Activated CD4-positive, alpha-beta T cell treated with anti-CD3 and anti-CD28 coated beads, Interleukin-2, amount 10 ng/mL, durations not matched to agents 7 days and 5 days (primary cell): ENCODE data around the gene MIA2. TPM values are rescaled to one million over a fixed set of nuclear protein-coding genes. Genes with fewer than 3 reads are reported as not detected.
"Not testable (repeated sequence)": the region's sequence is repeated elsewhere in the genome, so short reads cannot be mapped to it uniquely, and the experiment has no call there.

Source experiments
- CTCF ChIA-PET: fragments of 350-600 bp; sonication (Branson Sonifier 250); formaldehyde crosslinking; loops from one replicate; lab custom pipeline; 2021; ENCODE audit warnings: antibody characterized with exemption; lab: Charles Lee
- POLR2A ChIA-PET: fragments of 350-600 bp; sonication (Branson Sonifier 250); formaldehyde crosslinking; loops from one replicate; lab custom pipeline; 2021; ENCODE audit warnings: antibody characterized with exemption; lab: Charles Lee
- DNase-seq: peaks from one replicate; pipeline ENCODE4 v3.0.0-alpha.2; 2020
- H3K27ac Mint-ChIP-seq: one replicate; pipeline ENCODE4 v1.8.0; 2021; ENCODE audit warnings: mild to moderate bottlenecking, moderate library complexity, mixed read lengths
- H3K27me3 Mint-ChIP-seq: one replicate; pipeline ENCODE4 v1.8.0; 2021; ENCODE audit warnings: mixed read lengths
- H3K36me3 Mint-ChIP-seq: one replicate; pipeline ENCODE4 v1.8.0; 2021; ENCODE audit warnings: low read depth, mixed read lengths
- H3K4me1 Mint-ChIP-seq: one replicate; pipeline ENCODE4 v1.8.0; 2021; ENCODE audit warnings: mixed read lengths
- H3K4me3 Mint-ChIP-seq: one replicate; pipeline ENCODE4 v1.8.0; 2021; ENCODE audit warnings: mild to moderate bottlenecking, moderate library complexity, mixed read lengths
- H3K9me3 Mint-ChIP-seq: one replicate; pipeline ENCODE4 v1.8.0; 2021; ENCODE audit warnings: mixed read lengths
- total RNA-seq, 2 experiments: library from RNA; stranded (reverse); gene quantifications; one replicate each; pipeline ENCODE4 v1.2.3, GENCODE V29; 2021

MIA2 gene
- total RNA-seq, 2 experiments from 2014 or later, result 25.5 to 28.2 TPM

DNA sequence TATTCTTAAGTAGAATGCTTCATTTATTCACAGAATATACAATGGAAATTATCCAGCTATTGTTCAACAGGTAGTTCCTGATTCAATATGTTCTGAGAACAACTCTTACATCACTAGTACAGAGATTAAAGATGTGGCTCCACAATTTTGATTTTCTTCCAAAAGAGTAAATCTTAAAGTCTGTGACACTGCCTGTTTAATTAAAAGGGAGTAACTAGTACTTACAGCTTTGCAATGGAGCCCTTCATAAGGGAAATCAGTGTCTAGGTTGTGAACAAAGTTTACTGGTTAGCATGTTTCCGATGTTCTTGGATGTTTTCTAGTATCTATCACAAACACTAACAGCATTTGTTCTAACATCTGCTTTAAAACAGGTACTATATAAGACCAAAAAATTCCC is 30.8 kb downstream of the MIA2 start:
- Mint-ChIP-seq H3K4me1 (peaks cover 30% of the 10 kb centered on the region), H3K9me3 (peaks cover 14% of the 10 kb centered on the region), H3K36me3 (peaks cover 13% of the 10 kb centered on the region), H3K27me3 (no peaks in the 10 kb centered on the region), H3K27ac (no peak overlapping the region), H3K4me3 (no peak overlapping the region)
- DNase-seq, result no peak
- CTCF ChIA-PET, result no interaction called here
- POLR2A ChIA-PET, result no interaction called here

DNA sequence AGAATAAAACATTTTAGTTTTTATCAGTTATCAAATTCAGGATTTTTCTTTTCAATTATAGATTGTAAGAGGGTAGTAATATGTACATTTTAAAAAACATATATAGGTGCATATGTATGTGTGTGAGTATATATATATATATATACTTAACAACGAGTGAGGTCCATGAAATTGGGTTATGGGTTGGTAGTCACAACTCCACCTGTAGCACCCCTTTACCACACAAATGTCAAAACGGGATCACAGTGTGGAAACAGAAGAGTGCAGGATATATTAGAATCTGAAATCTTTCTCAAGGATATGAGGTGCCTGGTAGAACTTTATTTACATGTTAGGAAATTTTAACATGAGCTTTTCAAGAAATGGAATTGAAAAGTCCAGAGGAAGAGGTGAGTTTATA is 31.3 kb downstream of the MIA2 start:
- ChIA-PET CTCF (no interaction called here), POLR2A (no interaction called here)
- peaks cover 35% of the 10 kb centered on the region for H3K4me1 Mint-ChIP-seq
- H3K36me3 Mint-ChIP-seq, result peaks cover 16% of the 10 kb centered on the region
- H3K27me3 Mint-ChIP-seq, result no peaks in the 10 kb centered on the region
- peak overlapping the region; percentile 28 for H3K4me3 Mint-ChIP-seq
- no peak overlapping the region for H3K27ac Mint-ChIP-seq
- no peak for DNase-seq
- peaks cover 12% of the 10 kb centered on the region for H3K9me3 Mint-ChIP-seq

DNA sequence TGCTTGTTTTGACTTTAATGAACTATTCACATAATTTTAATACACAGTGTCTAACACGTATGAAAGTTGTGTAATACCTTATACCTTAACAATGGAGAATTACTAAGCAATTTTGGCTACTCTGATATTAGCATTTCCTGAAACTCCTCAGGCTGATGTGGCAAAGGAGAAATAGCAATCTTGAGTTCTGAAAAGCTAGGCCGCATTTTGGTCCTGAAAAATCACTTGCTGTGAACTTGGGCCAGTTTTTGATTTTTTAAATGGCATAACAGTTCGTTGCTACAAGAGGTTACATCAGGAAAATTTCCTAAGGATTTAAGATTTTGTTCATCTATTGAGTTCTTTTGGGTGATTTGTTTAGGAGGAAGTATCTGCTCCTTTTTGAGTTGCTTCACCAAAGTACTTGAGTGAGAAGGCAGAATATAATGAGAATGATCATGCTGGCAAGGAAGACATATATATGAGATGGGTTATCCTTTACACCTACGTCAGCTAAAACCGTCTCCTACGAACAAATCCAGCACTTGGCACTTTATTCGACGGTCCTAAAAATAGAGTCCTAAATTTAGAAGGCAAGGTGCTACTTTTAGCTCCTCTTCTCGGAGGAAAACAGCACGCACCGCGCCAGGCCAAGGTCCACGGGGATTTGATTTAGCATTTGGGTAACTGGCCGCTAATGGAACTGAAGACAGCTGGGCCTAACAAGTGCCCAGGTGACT is 32.2 kb downstream of the MIA2 start:
- Mint-ChIP-seq H3K27ac (peak overlapping the region; percentile 93), H3K4me3 (peak overlapping the region; percentile 89), H3K4me1 (peaks cover 44% of the 10 kb centered on the region), H3K36me3 (peaks cover 22% of the 10 kb centered on the region), H3K27me3 (no peaks in the 10 kb centered on the region), H3K9me3 (peaks cover 12% of the 10 kb centered on the region)
- CTCF ChIA-PET, result interaction anchor here (1.5 to 1.7 kb wide), 2 partner anchors 35 to 161 kb away, joined by 4 to 5 read pairs; no protein-coding TSS in a partner anchor
- POLR2A ChIA-PET, result no interaction called here
- no peak for DNase-seq

DNA sequence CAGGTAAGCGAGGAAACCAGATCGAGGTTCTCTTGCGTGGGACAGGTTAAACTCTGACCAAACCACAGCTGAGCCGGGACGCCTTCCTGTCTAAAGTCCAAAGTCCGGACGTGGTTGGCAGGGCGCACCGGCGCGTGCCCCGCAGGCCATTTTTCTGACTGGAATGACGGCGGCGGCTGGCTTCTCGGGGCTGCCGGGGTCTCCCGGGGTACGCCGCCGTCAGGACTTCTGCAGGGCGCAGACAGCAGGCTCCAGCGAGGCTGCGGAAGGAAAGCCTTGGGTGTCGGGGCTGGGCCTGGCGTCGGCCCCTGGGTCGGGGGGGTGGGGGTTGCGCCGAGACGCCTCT is 32.8 kb downstream of the MIA2 start:
- Mint-ChIP-seq H3K27me3 (no peaks in the 10 kb centered on the region), H3K4me3 (peak overlapping the region; percentile 89), H3K27ac (peak overlapping the region; percentile 93), H3K9me3 (peaks cover 12% of the 10 kb centered on the region), H3K36me3 (peaks cover 27% of the 10 kb centered on the region), H3K4me1 (peaks cover 49% of the 10 kb centered on the region)
- CTCF ChIA-PET, result interaction anchor here (1.0 to 1.7 kb wide), 5 partner anchors 10 to 166 kb away, joined by 4 to 6 read pairs (median 4); partner anchors contain the start of gene FBXO33
- POLR2A ChIA-PET, result no interaction called here
- peak; percentile 34 for DNase-seq

DNA sequence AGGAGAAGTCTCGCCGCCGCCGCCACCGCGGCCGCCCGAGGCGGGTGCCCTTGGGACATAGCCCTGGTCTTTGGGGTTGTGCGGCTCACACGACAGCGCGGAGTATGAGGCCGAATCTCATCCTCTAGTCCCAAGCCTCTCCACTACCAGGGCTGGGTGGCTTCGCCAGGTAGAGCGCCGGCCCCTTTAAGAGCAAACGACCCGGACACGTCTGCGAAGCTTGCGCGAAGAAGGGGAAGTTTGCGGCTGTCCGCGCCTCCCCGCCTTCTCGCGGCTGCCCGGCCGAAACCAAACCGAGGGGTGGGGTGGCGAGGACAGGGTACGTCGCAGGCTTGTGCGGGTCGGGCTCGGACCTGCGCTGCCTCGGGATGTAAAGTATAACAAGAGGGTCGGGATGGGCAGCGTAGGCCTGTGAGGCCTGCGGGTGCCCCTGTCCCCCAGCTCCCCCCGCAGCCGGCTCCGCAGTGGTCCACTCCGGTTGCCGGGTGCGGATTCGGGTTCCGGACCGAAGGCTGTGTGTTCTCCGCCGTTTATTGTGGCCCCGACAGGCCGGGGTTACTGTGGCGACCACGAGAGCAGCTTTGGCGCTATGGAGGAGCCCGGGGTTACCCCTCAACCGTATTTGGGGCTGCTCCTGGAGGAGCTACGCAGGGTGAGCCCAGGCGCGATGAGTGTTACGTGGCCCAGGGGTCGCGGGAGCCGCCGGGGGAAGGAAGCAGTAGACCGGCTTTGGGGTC is 33.3 kb downstream of the MIA2 start:
- Mint-ChIP-seq H3K36me3 (peaks cover 31% of the 10 kb centered on the region), H3K9me3 (peaks cover 11% of the 10 kb centered on the region), H3K27me3 (no peaks in the 10 kb centered on the region), H3K4me1 (peaks cover 53% of the 10 kb centered on the region), H3K4me3 (peak overlapping the region; percentile 89), H3K27ac (peak overlapping the region; percentile 93)
- POLR2A ChIA-PET, result no interaction called here
- CTCF ChIA-PET, result interaction anchor here (0.6 to 1.7 kb wide), 7 partner anchors 10 to 165 kb away, joined by 3 to 6 read pairs (median 4); partner anchors contain the start of genes FBXO33 and TRAPPC6B
- DNase-seq, result peak; percentile 78

DNA sequence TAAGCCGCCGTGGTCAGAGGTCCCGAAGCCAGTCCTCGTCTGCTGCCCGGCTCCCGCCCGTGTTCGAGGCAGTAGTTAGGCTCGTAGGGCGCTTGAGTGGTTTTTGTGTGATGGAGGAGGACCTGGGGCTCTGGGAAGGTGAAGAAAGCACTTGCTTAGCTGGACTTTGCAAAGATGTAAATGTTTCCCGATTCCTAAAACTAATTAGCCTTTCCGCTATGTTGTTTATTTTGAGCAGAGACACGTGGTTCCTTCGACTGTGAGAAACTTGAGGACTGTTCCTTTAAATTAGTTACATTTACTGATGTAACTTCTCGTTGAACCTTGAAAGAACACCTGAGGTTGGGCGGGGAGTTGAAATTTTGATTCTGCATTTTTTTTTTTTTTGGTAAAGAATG is 33.9 kb downstream of the MIA2 start:
- peak overlapping the region; percentile 89 for H3K4me3 Mint-ChIP-seq
- H3K4me1 Mint-ChIP-seq, result peaks cover 54% of the 10 kb centered on the region
- ChIA-PET CTCF (interaction anchor here (0.6 to 1.7 kb wide), 6 partner anchors 11 to 164 kb away, joined by 3 to 6 read pairs (median 4); partner anchors contain the start of genes FBXO33 and TRAPPC6B), POLR2A (no interaction called here)
- peaks cover 30% of the 10 kb centered on the region for H3K36me3 Mint-ChIP-seq
- H3K27ac Mint-ChIP-seq, result peak overlapping the region; percentile 93
- peaks cover 8% of the 10 kb centered on the region for H3K9me3 Mint-ChIP-seq
- DNase-seq, result peak; percentile 44
- no peaks in the 10 kb centered on the region for H3K27me3 Mint-ChIP-seq

DNA sequence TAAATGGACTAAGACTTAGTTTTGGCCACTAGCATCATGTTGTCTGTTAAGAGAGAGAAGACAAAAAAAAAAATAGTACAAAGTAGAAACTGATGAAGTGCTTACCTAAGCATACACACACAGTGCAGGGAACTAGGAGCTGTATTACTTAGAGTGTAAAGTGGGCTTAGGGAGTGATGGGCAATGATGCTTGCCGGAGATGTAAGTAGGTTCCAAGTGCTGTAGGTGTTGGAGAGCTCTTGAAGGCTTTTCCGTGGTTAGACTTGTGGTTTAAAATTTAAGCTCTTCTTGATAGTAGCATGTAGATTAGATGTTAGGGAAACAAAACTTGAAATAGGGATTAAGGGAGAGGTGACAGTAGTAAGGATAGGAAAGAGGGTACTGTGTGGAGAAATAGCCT is 34.7 kb downstream of the MIA2 start:
- H3K36me3 Mint-ChIP-seq, result peaks cover 34% of the 10 kb centered on the region
- peak; percentile 10 for DNase-seq
- peak overlapping the region; percentile 93 for H3K27ac Mint-ChIP-seq
- peaks cover 14% of the 10 kb centered on the region for H3K9me3 Mint-ChIP-seq
- peak overlapping the region; percentile 89 for H3K4me3 Mint-ChIP-seq
- ChIA-PET CTCF (interaction anchor here (0.6 to 1.4 kb wide), 4 partner anchors 22 to 145 kb away, joined by 3 read pairs; no protein-coding TSS in a partner anchor), POLR2A (no interaction called here)
- H3K27me3 Mint-ChIP-seq, result no peaks in the 10 kb centered on the region
- H3K4me1 Mint-ChIP-seq, result peaks cover 59% of the 10 kb centered on the region

DNA sequence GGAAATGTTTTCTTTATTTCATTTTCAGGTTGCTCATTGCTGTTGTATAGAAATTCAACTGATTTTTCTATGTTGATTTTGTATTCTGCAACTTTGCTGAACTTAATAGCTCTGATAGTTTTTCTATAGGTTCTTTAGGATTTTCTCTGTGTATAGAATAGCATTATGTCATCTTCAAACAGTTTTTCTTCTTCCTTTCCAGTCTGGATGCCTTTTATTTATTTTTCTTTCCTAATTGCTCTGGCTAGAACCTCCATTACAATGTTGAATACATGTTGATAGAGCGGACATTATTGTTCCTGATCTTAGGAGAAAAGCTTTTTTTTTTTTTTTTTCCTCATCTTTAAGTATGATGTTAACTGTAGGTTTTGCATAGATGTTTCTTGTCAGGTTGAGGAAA is 39.2 kb downstream of the MIA2 start:
- ChIA-PET CTCF (no interaction called here), POLR2A (no interaction called here)
- Mint-ChIP-seq H3K27me3 (no peaks in the 10 kb centered on the region), H3K4me3 (no peak overlapping the region), H3K4me1 (peaks cover 54% of the 10 kb centered on the region), H3K27ac (no peak overlapping the region), H3K9me3 (peaks cover 13% of the 10 kb centered on the region), H3K36me3 (peaks cover 43% of the 10 kb centered on the region)
- no peak for DNase-seq

DNA sequence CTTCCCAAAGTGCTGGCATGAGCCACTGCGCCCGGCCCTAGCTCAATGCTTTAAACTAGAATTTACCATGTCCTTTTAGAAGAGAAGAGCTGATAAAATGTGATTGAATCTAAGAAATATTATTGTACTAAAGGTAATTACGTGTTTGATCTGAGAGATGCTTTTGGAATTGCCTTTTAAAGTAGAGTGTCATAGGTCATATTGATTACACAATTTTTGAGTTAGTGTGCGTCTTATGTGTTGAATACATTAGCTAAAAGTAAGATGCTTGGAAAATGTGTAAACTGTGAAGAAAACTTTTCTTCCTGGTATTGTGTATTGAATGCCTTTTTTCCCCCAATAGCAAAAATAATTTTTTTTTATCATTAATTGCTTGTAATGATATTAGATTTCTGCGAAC is 41.7 kb downstream of the MIA2 start:
- Mint-ChIP-seq H3K27me3 (no peaks in the 10 kb centered on the region), H3K27ac (no peak overlapping the region), H3K36me3 (peaks cover 55% of the 10 kb centered on the region), H3K4me1 (peaks cover 44% of the 10 kb centered on the region), H3K4me3 (no peak overlapping the region), H3K9me3 (peaks cover 13% of the 10 kb centered on the region)
- POLR2A ChIA-PET, result no interaction called here
- CTCF ChIA-PET, result no interaction called here
- no peak for DNase-seq

DNA sequence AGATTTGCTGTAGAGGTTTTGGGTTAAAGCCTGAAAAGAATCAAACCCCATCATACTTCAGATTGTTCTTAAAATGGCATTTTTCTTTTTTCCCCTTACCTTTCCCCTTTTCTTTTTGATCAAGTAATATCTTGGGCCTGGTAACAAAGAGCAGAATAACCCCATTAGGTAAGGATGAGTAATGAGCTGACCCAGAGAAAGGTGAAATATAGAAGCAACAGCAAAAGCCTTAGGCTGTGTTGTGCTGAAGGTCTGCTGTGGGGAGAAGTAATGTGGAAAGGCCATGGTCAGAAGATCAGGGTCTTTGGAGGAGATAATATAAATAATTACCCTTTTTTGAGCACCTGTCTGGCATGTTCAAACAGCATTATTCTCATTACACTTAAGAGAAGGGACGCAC is 42.3 kb downstream of the MIA2 start:
- Mint-ChIP-seq H3K4me3 (no peak overlapping the region), H3K9me3 (peaks cover 13% of the 10 kb centered on the region), H3K27ac (no peak overlapping the region), H3K4me1 (peaks cover 38% of the 10 kb centered on the region), H3K27me3 (no peaks in the 10 kb centered on the region), H3K36me3 (peaks cover 54% of the 10 kb centered on the region)
- ChIA-PET POLR2A (no interaction called here), CTCF (no interaction called here)
- no peak for DNase-seq

DNA sequence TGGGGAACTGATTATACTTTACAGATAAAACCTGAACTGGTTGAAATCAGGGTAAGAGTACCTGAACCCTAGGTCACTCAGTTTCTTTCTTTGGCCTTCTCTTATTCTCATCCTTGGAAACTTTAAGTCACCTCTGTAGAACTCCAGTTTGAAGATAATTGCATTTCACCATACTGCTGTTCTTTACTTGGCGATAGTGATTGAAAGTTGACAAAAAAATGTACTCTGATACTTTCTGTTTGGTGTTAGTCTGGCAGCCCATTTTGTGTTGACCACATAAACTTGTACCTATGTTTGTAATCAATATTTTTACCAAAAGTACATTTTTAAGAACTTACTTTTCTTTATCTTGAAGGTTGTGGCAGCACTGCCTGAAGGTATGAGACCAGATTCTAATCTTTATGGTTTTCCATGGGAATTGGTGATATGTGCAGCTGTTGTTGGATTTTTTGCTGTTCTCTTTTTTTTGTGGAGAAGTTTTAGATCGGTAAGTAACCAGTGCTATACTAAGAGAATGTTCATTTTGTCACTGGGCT is 42.9 kb downstream of the MIA2 start:
- ChIA-PET POLR2A (no interaction called here), CTCF (no interaction called here)
- H3K4me3 Mint-ChIP-seq, result no peak overlapping the region
- H3K27ac Mint-ChIP-seq, result peak overlapping the region; percentile 54
- H3K9me3 Mint-ChIP-seq, result peaks cover 13% of the 10 kb centered on the region
- H3K36me3 Mint-ChIP-seq, result peaks cover 53% of the 10 kb centered on the region
- H3K4me1 Mint-ChIP-seq, result peaks cover 34% of the 10 kb centered on the region
- H3K27me3 Mint-ChIP-seq, result no peaks in the 10 kb centered on the region
- no peak for DNase-seq

DNA sequence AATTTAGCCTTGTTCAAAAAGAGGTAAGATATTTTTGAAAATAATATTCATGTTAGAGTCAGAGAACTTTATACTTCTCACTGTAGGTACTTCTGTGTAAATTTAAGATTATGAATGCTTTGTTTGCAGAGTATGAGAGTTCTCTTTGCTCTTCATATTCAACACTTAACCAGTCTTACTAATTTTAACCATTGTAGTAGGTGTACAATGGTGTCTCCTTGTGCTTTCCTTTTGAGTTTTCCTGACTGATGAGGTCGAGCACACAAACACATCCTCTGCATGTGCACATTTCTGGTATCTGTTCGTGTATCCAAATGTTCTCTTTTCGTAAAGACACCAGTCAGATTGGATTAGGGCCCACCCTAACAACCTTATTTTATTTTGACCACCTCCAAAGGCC is 45.8 kb downstream of the MIA2 start:
- H3K4me1 Mint-ChIP-seq, result peaks cover 20% of the 10 kb centered on the region
- H3K27me3 Mint-ChIP-seq, result no peaks in the 10 kb centered on the region
- H3K9me3 Mint-ChIP-seq, result peaks cover 6% of the 10 kb centered on the region
- POLR2A ChIA-PET, result no interaction called here
- no peak overlapping the region for H3K4me3 Mint-ChIP-seq
- peaks cover 56% of the 10 kb centered on the region for H3K36me3 Mint-ChIP-seq
- no peak for DNase-seq
- CTCF ChIA-PET, result no interaction called here
- no peak overlapping the region for H3K27ac Mint-ChIP-seq

DNA sequence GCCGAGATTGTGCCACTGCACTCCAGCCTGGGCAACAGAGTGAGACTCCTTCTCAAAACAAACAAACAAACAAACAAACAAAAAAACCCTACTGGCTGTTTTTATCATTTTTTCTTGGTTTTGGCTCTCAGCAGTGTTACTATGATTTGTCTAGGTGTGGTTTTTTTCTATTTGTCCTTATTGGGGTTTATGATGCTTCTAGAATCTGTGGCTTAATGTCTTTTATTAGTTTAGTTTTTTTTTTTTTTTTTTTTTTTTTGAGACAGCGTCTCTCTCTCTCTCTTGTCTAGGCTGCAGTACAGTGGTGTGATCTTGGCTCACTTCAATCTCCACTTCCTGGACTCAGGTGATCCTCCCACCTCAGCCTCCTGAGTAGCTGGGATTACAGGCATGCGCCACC is 47.0 kb downstream of the MIA2 start:
- H3K27me3 Mint-ChIP-seq, H3K27ac Mint-ChIP-seq, H3K4me3 Mint-ChIP-seq, H3K9me3 Mint-ChIP-seq, CTCF ChIA-PET, DNase-seq: not testable (repeated sequence)
- H3K4me1 Mint-ChIP-seq, result peaks cover 18% of the 10 kb centered on the region
- peaks cover 58% of the 10 kb centered on the region for H3K36me3 Mint-ChIP-seq
- POLR2A ChIA-PET, result interaction anchor here (0.7 kb wide), 1 partner anchor 44 kb away, joined by 4 read pairs; no protein-coding TSS in a partner anchor
